Spleen (tissue), 11 donors: ENCODE results near the gene NRXN3. TPM values are rescaled to one million over a fixed set of nuclear protein-coding genes. Genes with fewer than 3 reads are reported as not detected.

Experiments
- DNase-seq: peaks from one replicate; pipeline ENCODE4 v3.0.0-alpha.2; 2020
- H3K27ac ChIP-seq, 8 donors: fragments of 200-600 bp; sonication (generic) in 7 of 8; 1 replicate in 4 of 8; 2 replicates in 4 of 8; pipeline versions ENCODE4 v1.5.0 to v1.8.0; 2016 to 2021; ENCODE audit warnings: inconsistent platforms in 4 of 8, mild to moderate bottlenecking in 4 of 8, moderate library complexity in 1 of 8
- H3K27me3 ChIP-seq, 7 donors: fragments of 200-600 bp; sonication (generic) in 6 of 7; replicated peaks in 1 of 7; 1 replicate in 4 of 7; 2 replicates in 3 of 7; pipeline versions ENCODE4 v1.5.0 to v1.8.0; 2016 to 2021; ENCODE audit warnings: inconsistent platforms in 3 of 7, mild to moderate bottlenecking in 1 of 7
- H3K36me3 ChIP-seq, 6 donors: fragments of 200-600 bp; sonication (generic) in 5 of 6; 1 replicate in 4 of 6; 2 replicates in 2 of 6; pipeline versions ENCODE4 v1.5.0 to v1.8.0; 2016 to 2021; ENCODE audit warnings: inconsistent platforms in 2 of 6
- H3K4me1 ChIP-seq, 6 donors: fragments of 200-600 bp; sonication (generic) in 5 of 6; 1 replicate in 3 of 6; 2 replicates in 3 of 6; pipeline versions ENCODE4 v1.5.0 to v1.8.0; 2016 to 2021; ENCODE audit warnings: inconsistent platforms in 3 of 6
- H3K4me3 ChIP-seq, 8 donors: fragments of 200-600 bp; sonication (generic) in 7 of 8; 1 replicate in 4 of 8; 2 replicates in 4 of 8; pipeline versions ENCODE4 v1.5.0 to v1.8.0; 2016 to 2021; ENCODE audit warnings: inconsistent platforms in 4 of 8, mild to moderate bottlenecking in 4 of 8, moderate library complexity in 2 of 8
- H3K9me3 ChIP-seq, 8 donors: fragments of 200-600 bp; sonication (generic) in 7 of 8; 1 replicate in 4 of 8; 2 replicates in 4 of 8; pipeline versions ENCODE4 v1.5.0 to v1.8.0; 2016 to 2021; ENCODE audit warnings: inconsistent platforms in 4 of 8
- POLR2A ChIP-seq, 3 donors: fragments of 450-650 bp; IDR thresholded peaks; one replicate each; pipeline ENCODE4 v1.5.1; 2017; ENCODE audit warnings: antibody characterized with exemption in 3 of 3, mild to moderate bottlenecking in 1 of 3
- POLR2AphosphoS5 ChIP-seq, 3 donors: sonication (generic); formaldehyde crosslinking; IDR thresholded peaks; one replicate each; pipeline ENCODE4 v1.5.1; 2017; ENCODE audit warnings: antibody characterized with exemption in 3 of 3
- WGBS, 5 donors: extraction: QIAGEN DNeasy Blood & Tissue Kit in 3 of 5; methylation state at CpG; one replicate each; pipeline versions ENCODE4 v1.1.5 to v1.1.7; 2013 to 2018; 5-methylcytosine and 5-hydroxymethylcytosine counted together
- intact Hi-C: fragments of 100-400 bp; cut with DNase I; formaldehyde crosslinking; loops from one replicate; pipeline ENCODE4 v1.15.0; 2023; ENCODE audit warnings: low total_unique reads
- polyA plus RNA-seq, 3 donors: library from polyadenylated mRNA; stranded (reverse); fragments of 200-250 nt; gene quantifications; one replicate each; pipeline ENCODE4 v1.2.1, GENCODE V29; 2013
- total RNA-seq, 7 donors: library from RNA; depleted of rRNA in 3 of 7; stranded (reverse); fragments of >200 nt in 3 of 7; fragmentation: NEBNext Ultra II Directional in 4 of 7; extraction: Animal tissue kit (Norgen Biotek cat#: 25700) in 4 of 7; gene quantifications; one replicate each; pipeline versions ENCODE4 v1.1.0 to v1.2.1, GENCODE V29; 2016 to 2021
- TF ChIP-seq, protein P1 (sequence below), 11 experiments: fragments of 200-600 bp in 7 of 11; fragments of 450-650 bp in 4 of 11; sonication (generic) in 4 of 11; IDR thresholded peaks in 8 of 11; conservative IDR thresholded peaks in 3 of 11; 1 replicate in 7 of 11; 2 replicates in 4 of 11; pipeline versions ENCODE4 v1.4.0 to v1.8.0; 2016 to 2021; ENCODE audit warnings: antibody characterized with exemption in 11 of 11, inconsistent platforms in 4 of 11, mild to moderate bottlenecking in 1 of 11
- donor health status: healthy with polysubstance abuse.
- donor health status: DM: no; HTN: no; CAD: no; lungs with moderate emphysema.
- donor health status: DM: no; HTN: no; CAD: no.
- donor health status: Bipolar disorder and iron deficiency.
- donor health status: healthy.
- donor health status: DM: no; HTN: no; CAD: no.
- donor health status: DM: yes; HTN: yes; CAD: no.

NRXN3 gene
- total and polyA plus RNA-seq, 10 donors: 0.21 to 11.5 (median 1.6) TPM

- no peaks in the 10 kb centered on the region for H3K4me1 ChIP-seq
- 53 to 73% (median 58%) methylated on average over 3 of the region's 3 CpGs for WGBS, 5 donors
- H3K36me3 ChIP-seq: no peaks in the 10 kb centered on the region
- no peaks in the 10 kb centered on the region for H3K27me3 ChIP-seq
- no peak overlapping the region for H3K27ac ChIP-seq
- no peaks in the 10 kb centered on the region for H3K9me3 ChIP-seq
- H3K4me3 ChIP-seq: no peak overlapping the region
- no peak for DNase-seq
- intact Hi-C loops: no loop called here
- TF ChIP-seq POLR2AphosphoS5 (IDR thresholded peaks at IDR 0.05): no peak
- TF ChIP-seq, protein P1, sequence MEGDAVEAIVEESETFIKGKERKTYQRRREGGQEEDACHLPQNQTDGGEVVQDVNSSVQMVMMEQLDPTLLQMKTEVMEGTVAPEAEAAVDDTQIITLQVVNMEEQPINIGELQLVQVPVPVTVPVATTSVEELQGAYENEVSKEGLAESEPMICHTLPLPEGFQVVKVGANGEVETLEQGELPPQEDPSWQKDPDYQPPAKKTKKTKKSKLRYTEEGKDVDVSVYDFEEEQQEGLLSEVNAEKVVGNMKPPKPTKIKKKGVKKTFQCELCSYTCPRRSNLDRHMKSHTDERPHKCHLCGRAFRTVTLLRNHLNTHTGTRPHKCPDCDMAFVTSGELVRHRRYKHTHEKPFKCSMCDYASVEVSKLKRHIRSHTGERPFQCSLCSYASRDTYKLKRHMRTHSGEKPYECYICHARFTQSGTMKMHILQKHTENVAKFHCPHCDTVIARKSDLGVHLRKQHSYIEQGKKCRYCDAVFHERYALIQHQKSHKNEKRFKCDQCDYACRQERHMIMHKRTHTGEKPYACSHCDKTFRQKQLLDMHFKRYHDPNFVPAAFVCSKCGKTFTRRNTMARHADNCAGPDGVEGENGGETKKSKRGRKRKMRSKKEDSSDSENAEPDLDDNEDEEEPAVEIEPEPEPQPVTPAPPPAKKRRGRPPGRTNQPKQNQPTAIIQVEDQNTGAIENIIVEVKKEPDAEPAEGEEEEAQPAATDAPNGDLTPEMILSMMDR (IDR thresholded peaks at IDR 0.05 in 8 of 11, conservative IDR thresholded peaks at IDR 0.05 in 3 of 11): no peak
- TF ChIP-seq POLR2A (IDR thresholded peaks at IDR 0.05): no peak
These were observed 528.8 kb downstream of the NRXN3 start for GRCh38 chr14:78698991-78699390.

GRCh38 chr14:78700236-78700635 lies 530.1 kb downstream of the NRXN3 start:
- Histone ChIP-seq H3K27ac (no peak overlapping the region), H3K9me3 (no peaks in the 10 kb centered on the region), H3K36me3 (no peaks in the 10 kb centered on the region), H3K4me1 (no peaks in the 10 kb centered on the region), H3K4me3 (no peak overlapping the region), H3K27me3 (no peaks in the 10 kb centered on the region)
- no peak for DNase-seq
- WGBS, 5 donors: 54 to 75% (median 70%) methylated on average over 2 of the region's 2 CpGs
- intact Hi-C loops: no loop called here
- no peak for TF ChIP-seq POLR2AphosphoS5 (IDR thresholded peaks at IDR 0.05)

DNA sequence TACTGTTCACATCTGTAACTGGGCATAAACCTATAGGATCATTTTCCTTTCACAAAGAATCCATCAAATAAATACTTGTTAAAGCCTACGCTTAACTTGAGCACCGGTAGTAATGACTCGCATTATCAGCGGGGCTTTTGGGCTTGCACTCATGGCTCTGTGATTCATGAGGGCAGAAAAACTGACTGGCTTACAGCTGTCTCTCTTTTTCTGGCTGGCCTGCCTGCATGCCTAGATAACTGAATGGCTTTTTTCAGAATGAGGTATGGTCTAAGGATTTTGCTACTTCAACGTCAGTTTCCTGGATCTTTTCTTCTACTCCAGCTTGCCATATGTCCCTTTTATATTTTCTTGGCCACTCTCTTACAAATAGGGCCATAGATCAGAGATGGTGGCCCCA lies 531.1 kb downstream of the NRXN3 start:
- TF ChIP-seq, protein P1 (IDR thresholded peaks at IDR 0.05 in 8 of 11, conservative IDR thresholded peaks at IDR 0.05 in 3 of 11): no peak
- TF ChIP-seq POLR2AphosphoS5 (IDR thresholded peaks at IDR 0.05) (no peak), POLR2A (IDR thresholded peaks at IDR 0.05) (no peak)
- Histone ChIP-seq H3K9me3 (no peaks in the 10 kb centered on the region), H3K4me1 (no peaks in the 10 kb centered on the region), H3K27ac (no peak overlapping the region), H3K4me3 (no peak overlapping the region), H3K27me3 (no peaks in the 10 kb centered on the region), H3K36me3 (no peaks in the 10 kb centered on the region)
- 73 to 84% (median 78%) methylated on average over 5 of the region's 5 CpGs for WGBS, 5 donors
- intact Hi-C loops: no loop called here
- DNase-seq: no peak

- TF ChIP-seq POLR2AphosphoS5 (IDR thresholded peaks at IDR 0.05) (no peak), POLR2A (IDR thresholded peaks at IDR 0.05) (no peak)
- TF ChIP-seq, protein P1 (IDR thresholded peaks at IDR 0.05 in 8 of 11, conservative IDR thresholded peaks at IDR 0.05 in 3 of 11): no peak
- Histone ChIP-seq H3K4me3 (no peak overlapping the region), H3K27ac (no peak overlapping the region), H3K36me3 (no peaks in the 10 kb centered on the region), H3K4me1 (no peaks in the 10 kb centered on the region), H3K27me3 (no peaks in the 10 kb centered on the region), H3K9me3 (no peaks in the 10 kb centered on the region)
- no peak for DNase-seq
- WGBS, 5 donors: 48 to 68% (median 61%) methylated on average over 4 of the region's 4 CpGs
- intact Hi-C loops: no loop called here
These were observed 534.8 kb downstream of the NRXN3 start for GRCh38 chr14:78704965-78705364.

DNA sequence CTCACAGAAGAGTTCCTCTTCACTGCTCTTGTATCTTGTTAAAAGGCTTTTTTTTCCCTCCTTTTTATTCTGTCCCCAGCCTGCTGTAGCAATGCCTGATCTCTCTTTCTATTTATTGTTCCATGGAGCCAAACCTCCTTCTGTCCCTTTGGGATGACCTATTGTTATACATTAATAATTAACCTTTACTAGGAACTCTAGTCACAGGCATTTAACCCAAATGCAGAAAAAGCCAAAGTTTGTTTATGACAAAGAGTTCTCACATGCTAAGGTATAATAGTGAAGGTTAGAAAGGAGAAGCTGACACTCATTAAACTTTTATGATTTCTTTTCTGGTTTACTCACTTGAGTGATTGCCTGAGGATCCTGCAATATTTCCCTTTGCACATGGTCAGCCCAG lies 535.8 kb downstream of the NRXN3 start:
- DNase-seq: no peak
- intact Hi-C loops: no loop called here
- H3K27ac ChIP-seq: no peak overlapping the region
- H3K9me3 ChIP-seq: no peaks in the 10 kb centered on the region
- TF ChIP-seq, protein P1 (IDR thresholded peaks at IDR 0.05 in 8 of 11, conservative IDR thresholded peaks at IDR 0.05 in 3 of 11): no peak
- TF ChIP-seq POLR2AphosphoS5 (IDR thresholded peaks at IDR 0.05) (no peak), POLR2A (IDR thresholded peaks at IDR 0.05) (no peak)
- H3K27me3 ChIP-seq: no peaks in the 10 kb centered on the region
- H3K4me3 ChIP-seq: no peak overlapping the region
- no peaks in the 10 kb centered on the region for H3K36me3 ChIP-seq
- no peaks in the 10 kb centered on the region for H3K4me1 ChIP-seq
